ENCODE data around the gene KCNJ9. TPM values are rescaled to one million over a fixed set of nuclear protein-coding genes. Genes with fewer than 3 reads are reported as not detected.

KCNJ9 gene
- total and polyA plus RNA-seq, 12 donors = 0.01 to 0.09 (median 0.07) TPM; not detected in 8

- ATAC-seq = no peak
- H3K36me3 ChIP-seq = no peaks in the 10 kb centered on the region
- no peak overlapping the region for H3K4me3 ChIP-seq
- intact Hi-C loops (cut with DNase I) = loop anchor here in 9 of 10 donors (1.0 to 10.0 kb wide), 17 partner anchors 70 to 275 kb away; partner anchors contain the start of genes CASQ1 (in 3 of the 9) and PEA15 (in 1 of the 9)
- H3K9me3 ChIP-seq = no peaks in the 10 kb centered on the region
- no peak for TF ChIP-seq CTCF (IDR thresholded peaks at IDR 0.05)
- H3K27ac ChIP-seq = peak overlapping the region in 9 of 10 donors; percentile 44 to 97 (median 75)
- H3K4me1 ChIP-seq = peaks cover 15 to 58% (median 31%) of the 10 kb centered on the region in 9 donors
- WGBS, 2 donors = 57 to 61% methylated on average over 9 of the region's 9 CpGs
- H3K27me3 ChIP-seq = no peaks in the 10 kb centered on the region
- DNase-seq = no peak
Observed at GRCh38 chr1:160101717-160102522, 20.6 kb downstream of the KCNJ9 start.

- peaks cover 7 to 48% (median 19%) of the 10 kb centered on the region in 9 donors for H3K4me1 ChIP-seq
- H3K4me3 ChIP-seq = no peak overlapping the region
- ATAC-seq = no peak
- WGBS, 2 donors = 54 to 63% methylated on average over 6 of the region's 6 CpGs
- no peaks in the 10 kb centered on the region for H3K27me3 ChIP-seq
- TF ChIP-seq CTCF (IDR thresholded peaks at IDR 0.05) = no peak
- no peak for DNase-seq
- intact Hi-C loops (cut with DNase I) = loop anchor here in 8 of 10 donors (5.0 to 10.0 kb wide), 10 partner anchors 68 to 271 kb away; partner anchors contain the start of genes CASQ1 (in 3 of the 8) and PEA15 (in 1 of the 8)
- no peaks in the 10 kb centered on the region for H3K36me3 ChIP-seq
- peak overlapping the region in 3 of 10 donors; percentile 24 to 47 (median 28) for H3K27ac ChIP-seq
- no peaks in the 10 kb centered on the region for H3K9me3 ChIP-seq
Observed at GRCh38 chr1:160103658-160104408, 22.5 kb downstream of the KCNJ9 start.

GRCh38 chr1:160104486-160104885 lies 23.1 kb downstream of the KCNJ9 start:
- DNase-seq (no peak), ATAC-seq (no peak)
- WGBS, 2 donors = 50 to 63% methylated on average over 3 of the region's 3 CpGs
- peak overlapping the region in 3 of 10 donors; percentile 24 to 47 (median 28) for H3K27ac ChIP-seq
- no peak for TF ChIP-seq CTCF (IDR thresholded peaks at IDR 0.05)
- no peaks in the 10 kb centered on the region for H3K27me3 ChIP-seq
- intact Hi-C loops (cut with DNase I) = loop anchor here in 8 of 10 donors (5.0 to 10.0 kb wide), 10 partner anchors 68 to 270 kb away; partner anchors contain the start of genes CASQ1 (in 3 of the 8) and PEA15 (in 1 of the 8)
- H3K36me3 ChIP-seq = no peaks in the 10 kb centered on the region
- H3K4me1 ChIP-seq = peaks cover 7 to 50% (median 23%) of the 10 kb centered on the region in 9 donors
- no peak overlapping the region for H3K4me3 ChIP-seq
- H3K9me3 ChIP-seq = no peaks in the 10 kb centered on the region

- Histone ChIP-seq H3K36me3 (no peaks in the 10 kb centered on the region), H3K4me1 (peaks cover 7 to 52% (median 23%) of the 10 kb centered on the region in 9 donors), H3K27me3 (no peaks in the 10 kb centered on the region), H3K27ac (no peak overlapping the region), H3K9me3 (no peaks in the 10 kb centered on the region), H3K4me3 (no peak overlapping the region)
- no peak for DNase-seq
- no peak for TF ChIP-seq CTCF (IDR thresholded peaks at IDR 0.05)
- 97 to 98% methylated on average over 5 of the region's 5 CpGs for WGBS, 2 donors
- intact Hi-C loops (cut with DNase I) = loop anchor here in 6 of 10 donors (10.0 kb wide), 4 partner anchors 90 to 270 kb away; partner anchors contain the start of gene CASQ1 (in 1 of the 6)
- no peak for ATAC-seq
Observed at GRCh38 chr1:160105155-160105554, 23.8 kb downstream of the KCNJ9 start.

Measured in heart right ventricle (tissue), 16 donors.